NCI-H1930 (cell line): ENCODE measurements around the gene DMD.

Experiments used
- DNase-seq, 2 experiments: peaks; one replicate each; lab custom pipeline; 2025; lab: John Stamatoyannopoulos, UW

The DMD gene

DNA sequence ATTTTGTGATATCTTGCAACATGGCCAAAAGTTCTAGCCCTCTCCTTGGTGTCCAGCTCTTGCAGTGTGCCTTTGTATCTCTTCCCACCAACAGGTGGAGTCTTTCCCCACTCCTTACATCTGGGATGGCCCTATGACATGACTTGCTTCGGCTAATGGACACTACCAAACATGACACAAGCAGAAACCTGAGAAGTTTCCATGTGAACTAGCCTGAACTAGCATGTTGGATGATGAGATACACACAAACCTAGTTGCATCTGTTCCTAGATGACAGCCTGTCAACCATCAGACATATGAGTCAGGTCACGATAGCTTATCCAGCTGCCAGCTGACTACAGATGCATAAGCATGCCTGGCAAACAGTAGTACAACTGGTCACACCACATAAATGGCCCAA is 1932.0 kb downstream of the DMD start:
- DNase-seq: no peak

DNA sequence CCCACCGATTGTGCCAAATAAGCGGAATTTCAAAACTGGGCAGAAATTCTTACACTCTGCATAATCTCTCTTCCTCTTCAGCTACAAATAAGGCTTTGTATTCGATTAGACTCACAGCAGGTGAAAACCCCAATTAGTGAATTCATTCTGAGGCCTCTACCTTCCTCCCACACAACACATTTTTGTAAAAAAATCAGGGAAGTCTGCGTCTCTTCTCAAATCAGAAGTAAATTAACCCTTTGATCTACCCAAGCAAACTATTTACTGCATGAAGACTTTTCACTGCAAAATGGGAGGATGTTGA is 1938.9 kb downstream of the DMD start:
- no peak for DNase-seq

DNA sequence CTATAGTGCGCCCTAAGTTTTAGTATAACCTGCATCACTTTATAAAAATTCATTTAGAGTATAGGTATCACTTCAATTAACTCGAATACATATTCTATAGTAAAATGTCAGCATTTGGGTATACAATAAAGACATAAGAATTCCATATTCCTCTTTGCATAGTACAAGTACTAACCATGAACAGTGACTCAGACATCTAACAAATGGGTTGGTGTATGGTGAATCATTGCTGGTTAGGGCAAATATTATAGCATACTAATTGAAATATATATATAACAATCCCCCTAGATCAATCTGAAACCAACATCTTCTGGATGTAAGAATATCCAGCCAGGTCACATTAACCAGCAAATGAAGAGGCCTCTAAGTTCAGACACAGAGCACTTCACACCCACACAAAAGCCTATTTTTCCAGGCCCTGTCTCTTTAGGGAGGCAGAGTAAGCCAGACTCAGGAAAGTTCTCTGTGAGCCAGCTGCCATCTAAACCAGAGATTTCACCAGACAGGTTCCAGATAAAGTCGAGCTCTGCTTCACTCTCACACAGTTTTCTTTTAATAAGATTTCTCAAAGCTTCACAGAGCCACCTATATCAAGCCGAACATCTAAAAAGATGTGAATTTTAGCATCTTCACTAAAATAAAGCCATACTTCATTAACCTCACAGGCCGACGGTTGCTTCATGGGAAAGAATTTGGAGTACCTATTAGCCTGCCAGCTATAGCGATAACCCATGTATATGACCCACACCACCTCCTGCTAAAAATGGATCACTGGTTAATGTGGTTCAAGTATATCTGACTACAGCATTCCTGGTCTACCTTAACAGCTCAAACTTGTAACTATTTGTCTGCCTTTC is 1939.5 kb downstream of the DMD start:
- DNase-seq: no peak

DNA sequence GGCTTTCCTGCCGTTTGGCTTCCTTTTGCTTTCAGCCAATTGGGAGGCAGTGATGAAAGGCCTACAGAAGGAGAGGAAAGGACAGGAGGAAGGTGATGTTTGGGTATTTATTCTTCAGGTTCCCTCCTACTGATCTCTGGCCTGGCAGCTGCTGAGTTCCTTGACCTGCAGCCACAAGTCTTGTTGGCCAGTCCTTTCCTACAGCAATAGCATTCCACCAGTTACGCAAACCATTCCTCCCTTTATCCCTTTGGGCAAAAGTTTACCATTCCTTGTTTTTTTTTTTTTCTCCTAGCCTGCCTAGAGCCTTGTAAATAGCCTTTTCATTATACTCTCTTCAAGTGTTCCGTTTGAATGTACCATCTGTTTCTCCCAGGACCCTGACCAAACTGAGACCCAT is 1941.4 kb downstream of the DMD start:
- DNase-seq: no peak

DNA sequence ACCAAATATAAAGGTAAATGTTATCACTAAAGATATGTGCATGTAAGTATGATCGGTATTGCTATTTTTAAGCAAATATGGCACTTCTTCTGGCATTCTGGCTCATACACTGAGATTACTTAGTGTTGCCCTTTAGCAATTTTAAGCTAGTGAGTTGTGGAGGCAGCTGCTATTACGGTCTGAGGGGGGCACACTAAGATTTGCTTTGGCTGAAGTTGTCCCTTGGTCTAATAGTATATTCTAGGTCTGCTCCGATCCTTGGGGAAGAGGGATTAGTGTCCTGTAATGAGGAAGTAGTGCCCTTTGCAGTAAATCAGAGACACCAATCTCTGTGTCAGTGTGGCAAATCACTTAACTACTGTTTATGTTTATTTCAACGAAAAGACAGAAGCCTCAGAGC is 1943.0 kb downstream of the DMD start:
- no peak for DNase-seq

DNA sequence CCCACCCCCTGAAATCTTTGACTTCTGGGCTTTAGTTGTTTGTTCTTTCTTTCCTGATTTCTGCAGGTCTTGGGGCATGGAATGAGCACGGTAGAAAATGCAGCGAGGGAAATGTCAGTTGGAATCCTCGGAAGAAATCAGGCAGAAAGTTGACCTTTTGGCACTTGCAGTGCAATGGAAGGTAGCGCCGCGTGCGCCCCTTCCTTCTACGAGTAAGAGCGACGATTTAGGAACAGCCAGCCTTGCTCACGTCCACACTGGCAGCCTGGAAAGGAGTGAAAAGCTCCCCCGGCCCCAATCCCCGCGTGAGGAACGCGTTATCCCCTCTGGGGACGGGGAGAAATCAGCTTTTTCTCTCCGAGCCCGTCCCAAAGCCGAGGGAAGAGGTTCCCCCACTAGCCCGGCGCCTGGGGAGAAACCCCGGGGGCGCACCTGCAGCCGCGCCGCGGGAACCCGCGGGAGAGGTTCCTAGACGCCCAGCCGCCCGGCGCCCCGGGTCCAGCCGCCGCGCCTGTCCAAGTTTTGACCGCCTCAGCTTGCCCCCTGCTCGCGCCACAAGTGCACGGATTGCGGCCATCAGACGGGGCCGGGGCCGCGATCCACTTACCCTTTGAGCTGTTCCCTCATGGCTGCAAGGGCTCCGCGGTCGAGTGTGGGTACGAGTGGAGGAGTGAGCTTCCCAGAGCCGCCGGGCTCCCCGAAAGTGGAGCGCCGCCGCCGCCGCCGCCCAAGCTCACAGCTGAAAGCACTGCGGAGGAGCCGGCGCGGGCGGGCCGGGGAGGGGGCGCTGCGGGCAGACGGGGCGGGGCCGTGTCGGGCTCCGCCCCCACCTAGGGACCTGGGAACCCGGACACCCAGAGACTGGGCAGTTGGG is 1944.9 kb downstream of the DMD start:
- DNase-seq: peak; percentile 9 to 28

DNA sequence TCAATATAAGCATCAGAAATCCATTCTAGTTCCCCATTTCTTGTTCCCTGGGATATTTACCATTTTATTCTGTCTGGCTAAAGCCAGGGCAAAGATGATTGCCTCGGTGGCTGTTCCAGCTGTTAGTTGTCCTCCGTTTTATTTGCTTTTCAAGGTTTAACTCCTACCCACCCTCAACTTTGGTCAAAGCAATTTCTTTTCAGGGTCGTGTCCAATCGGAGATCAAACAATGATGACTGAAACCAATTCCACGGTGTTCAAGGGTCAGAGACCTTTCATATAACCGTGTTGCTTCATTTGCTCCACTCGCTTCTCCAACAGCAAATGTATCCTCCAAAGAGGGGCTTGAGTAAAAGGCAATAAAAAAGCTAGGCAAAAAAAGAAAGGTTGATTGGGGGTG is 1946.0 kb downstream of the DMD start:
- DNase-seq: no peak

DNA sequence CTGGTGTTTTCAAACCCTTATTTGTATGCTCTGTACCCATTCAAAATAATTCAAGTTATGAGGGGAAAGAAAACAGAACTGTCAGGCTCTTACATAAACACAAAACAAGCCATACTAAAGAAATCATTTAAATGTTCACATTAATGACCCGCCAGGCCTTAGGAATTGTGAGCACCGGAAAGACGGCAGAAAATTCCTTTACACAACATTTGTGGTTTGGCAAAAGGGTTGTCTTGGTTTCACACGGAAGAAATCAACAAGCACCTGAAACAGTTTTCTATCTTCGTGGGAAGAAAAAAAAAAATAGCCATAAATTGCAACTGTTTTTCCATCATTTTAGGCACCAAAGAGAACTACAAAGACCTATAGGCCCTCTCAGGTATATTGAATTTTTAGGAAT is 1951.0 kb downstream of the DMD start:
- no peak for DNase-seq

DNA sequence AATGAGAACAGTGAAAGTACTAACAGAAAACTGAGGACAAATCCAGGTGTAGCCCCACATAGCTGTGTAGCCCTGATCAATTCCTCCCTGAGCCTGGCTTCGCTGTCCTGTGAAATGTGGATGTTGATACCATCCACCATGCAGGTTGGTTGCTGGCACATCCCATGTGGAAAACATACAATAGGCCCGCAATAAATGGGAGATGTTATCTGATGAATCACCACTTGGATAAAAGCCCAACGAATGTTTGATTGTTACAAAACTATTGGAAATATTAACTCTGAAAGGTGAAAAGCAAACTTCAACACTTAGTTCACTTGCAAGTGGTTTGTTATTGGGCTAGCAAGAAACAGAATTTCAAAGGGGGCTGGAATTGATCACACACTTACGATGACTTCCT is 1953.2 kb downstream of the DMD start:
- no peak for DNase-seq

DNA sequence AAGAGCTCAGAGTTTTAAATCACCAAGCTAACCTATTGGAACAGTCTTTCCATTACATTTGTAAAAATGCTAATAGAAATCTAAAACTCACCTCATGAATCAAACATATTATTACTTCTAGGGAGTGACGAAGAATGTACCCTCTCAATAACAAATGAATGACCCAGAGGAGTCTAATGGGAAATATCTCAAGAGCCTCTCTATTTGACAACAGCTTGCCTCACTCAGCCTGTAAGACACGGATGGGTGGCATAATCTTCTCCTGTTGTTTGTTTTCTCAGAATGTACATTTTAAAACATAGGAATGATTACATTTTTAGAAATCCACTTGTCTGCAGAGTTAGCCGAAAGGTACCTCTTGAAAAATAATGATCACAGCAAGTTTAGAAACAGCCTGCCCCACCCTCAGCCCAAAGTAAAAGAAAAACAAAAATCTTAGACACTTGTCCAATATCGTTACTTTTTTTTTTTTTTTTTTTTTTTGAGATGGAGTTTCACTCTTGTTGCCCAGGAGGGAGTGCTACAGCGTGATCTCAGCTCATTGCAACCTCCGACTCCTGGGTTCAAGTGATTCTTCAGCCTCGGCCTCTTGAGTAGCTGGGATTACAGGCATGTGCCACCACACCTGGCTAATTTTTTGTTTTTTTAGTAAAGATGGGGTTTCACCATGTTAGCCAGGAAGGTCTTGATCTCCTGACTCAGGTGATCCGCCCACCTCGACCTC is 1955.9 kb downstream of the DMD start:
- no peak for DNase-seq

DNA sequence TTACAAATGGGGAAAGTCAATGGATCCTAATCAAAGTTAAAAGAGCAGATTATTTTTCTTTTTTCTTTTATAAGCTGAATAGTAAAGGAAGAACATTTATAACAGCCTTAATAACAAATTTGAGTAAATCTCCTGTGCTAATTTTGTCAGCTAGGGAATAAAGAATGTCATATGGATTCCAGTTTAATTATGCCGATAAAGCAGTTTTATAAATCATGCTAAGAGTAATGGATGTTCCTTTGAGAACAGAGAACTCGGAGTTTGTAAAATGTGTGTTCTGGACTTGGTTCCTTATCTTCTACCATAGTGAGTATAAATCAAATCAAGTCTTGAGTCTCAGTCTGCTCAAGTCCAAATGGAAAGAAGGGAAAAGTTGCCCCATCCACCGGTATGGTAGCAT is 1959.2 kb downstream of the DMD start:
- no peak for DNase-seq

DNA sequence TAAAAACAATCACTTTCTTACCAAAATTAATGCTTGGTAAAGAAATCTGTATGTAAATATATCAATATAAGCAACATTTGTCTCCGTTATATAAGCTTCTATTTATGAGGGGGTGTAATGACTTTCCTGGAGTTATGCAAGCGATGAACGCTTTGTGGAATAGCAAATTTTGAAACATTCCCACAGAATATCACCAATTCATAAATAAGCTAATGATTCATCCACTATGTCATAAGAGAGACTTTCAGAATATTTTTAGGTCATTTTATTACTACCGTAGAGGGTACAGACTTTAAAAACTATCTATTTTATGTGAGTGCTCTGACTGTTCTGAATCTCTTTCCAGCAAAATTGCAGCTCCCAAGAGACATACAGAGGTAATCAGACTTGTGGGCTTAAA is 1960.0 kb downstream of the DMD start:
- DNase-seq: no peak

DNA sequence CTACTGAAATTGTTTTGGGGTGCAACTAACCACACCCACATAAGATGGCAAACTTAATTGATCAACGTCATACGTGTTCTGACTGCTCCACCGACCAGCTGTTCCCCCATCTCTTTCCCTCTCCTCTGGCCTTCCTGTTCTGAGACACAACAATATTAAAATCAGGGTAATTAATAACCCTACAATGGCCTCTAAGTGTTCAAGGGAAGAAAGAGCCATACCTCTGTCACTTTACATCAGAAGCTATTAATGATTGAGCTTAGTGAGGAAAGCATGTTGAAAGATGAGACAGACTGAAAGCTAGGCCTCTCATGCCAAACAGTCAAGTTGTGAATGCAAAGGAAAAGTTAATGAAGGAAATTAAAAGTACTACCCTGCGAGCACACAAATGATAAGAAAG is 1965.6 kb downstream of the DMD start:
- no peak for DNase-seq

DNA sequence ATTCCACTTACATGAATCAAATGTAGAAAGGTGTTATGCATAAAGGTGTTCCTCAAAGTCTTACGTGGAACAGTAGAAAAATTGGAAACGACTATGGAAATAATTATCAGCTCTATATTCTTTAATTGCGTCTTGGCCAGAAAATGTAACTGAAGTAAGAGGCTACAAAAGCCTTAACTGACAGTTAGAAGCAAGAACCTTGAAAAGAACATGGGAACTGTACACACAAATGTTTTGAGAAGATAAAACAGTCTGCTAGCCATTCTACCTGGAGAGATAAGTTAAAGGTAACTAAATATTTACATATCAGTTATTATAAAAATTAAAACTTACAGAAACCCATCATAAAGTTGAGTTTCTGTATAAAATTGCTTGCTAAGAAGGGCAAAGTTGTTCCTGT is 1967.5 kb downstream of the DMD start:
- no peak for DNase-seq

DNA sequence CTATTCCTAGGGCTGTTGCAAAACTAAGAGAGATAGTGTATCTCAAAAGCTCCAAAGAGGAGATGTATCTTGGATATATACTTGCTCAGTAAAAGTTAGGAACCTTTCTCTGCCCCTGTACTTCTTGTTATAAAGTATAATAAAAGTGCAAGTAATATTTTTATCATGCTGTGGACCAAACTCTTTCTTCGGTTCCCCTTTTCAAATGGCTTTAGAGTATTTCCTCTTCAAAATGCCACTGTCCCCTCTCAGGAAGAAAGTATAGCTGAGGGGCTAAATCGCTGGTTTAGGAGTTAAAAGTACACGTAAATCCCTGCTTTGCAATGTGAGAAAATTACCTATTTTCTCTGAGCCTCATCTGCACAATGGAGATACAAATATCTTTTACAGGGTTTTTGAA is 1970.4 kb downstream of the DMD start:
- DNase-seq: no peak

DNA sequence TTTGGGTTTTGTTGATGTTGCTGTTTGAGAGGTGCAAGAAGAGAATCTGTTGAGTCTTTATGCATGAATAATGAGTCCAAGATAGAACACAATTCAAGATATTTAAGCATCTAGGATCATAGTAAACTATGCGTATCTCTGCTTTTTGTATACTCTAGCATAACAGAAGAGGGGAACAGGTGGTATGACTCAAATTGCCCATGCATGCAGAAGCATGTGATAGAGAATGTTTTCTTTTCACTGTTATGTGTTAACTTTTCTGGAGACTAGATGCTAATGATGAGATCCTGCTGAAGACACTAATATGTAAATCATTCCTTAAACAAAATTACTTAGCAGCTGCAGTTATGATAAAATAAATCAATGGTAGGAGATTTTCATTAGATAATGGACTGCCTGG is 1974.2 kb downstream of the DMD start:
- DNase-seq: no peak

DNA sequence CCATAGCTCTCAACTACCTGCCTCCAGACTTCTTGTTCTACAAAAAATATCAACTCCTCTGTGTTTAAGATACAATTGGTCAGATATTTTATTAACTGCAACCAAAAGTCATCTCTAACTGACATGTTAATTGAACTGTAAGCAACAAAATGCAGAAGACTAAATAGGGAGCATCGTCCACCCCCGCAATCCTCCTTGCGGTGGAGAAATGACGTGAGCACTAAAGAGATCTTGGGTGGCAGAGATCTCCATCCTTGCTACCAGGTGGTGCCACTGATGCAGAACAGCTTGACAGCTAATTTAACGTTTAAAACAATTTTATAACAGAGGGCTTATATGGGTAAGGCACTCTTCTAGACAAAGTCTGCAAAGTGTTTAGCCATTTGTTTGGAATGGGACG is 1975.1 kb downstream of the DMD start:
- DNase-seq: no peak

DNA sequence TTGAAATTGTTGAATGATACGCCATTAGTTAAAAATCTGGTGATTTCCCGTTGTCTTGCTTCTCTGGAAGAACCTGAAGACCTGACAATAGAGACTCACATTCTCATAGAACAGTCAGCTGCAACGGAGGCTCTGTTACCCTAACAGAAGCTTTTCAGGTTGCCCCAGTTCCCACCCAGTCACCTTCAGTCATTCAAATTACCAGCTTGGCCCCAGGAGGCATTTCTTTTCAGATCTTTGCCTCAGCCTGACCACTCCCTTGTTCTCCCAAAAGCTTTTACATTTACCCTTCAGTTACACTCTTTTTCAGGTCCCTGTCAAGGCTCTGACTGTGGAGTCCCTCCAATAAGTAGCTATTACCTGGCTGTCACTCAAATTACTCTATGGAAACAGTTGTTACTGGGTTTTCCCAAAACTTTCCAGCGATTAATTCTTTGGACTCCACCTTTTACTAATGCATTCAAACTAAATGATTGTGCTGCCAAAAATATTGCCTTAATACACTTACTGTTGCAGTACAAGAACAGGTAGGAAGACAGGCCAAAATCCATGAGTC is 1977.3 kb downstream of the DMD start:
- no peak for DNase-seq

DNA sequence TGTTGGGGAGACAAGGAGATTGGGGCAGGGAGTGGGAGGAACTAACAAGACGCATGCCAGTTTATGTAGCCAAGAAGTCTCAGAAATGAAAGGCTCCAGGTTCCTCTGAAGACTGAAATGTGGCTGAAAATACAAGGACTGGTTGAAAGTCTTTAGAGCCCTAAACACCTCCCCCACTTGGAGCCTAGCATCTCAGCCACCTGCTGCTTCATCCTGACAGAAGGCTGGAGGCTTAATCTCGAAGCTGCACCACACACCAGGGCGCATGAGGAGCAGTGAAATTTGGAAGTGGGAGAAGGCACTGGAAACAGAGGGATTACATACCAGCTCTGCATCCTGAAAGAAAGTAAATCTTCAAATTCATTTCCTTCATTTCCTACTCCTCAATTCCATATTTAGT is 1978.8 kb downstream of the DMD start:
- DNase-seq: no peak

DNA sequence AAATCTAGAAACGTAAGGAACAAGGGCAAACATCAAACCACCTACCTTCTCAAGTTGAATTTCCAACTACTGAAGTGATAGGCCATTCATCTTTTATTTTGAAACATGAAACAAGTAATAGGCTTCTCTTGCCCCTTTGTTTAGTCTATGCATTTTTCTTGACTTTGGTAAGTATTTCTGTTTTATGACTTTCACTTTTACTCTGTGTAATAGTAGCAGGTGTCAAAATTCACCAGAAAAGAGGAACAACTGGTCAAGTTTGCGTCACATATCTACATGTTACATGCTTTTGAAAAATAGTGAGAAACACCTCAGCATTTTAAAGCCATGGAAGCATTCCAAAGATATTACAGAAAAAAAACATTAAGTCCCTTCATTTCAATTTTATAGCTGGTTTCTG is 1982.4 kb downstream of the DMD start:
- no peak for DNase-seq

DNA sequence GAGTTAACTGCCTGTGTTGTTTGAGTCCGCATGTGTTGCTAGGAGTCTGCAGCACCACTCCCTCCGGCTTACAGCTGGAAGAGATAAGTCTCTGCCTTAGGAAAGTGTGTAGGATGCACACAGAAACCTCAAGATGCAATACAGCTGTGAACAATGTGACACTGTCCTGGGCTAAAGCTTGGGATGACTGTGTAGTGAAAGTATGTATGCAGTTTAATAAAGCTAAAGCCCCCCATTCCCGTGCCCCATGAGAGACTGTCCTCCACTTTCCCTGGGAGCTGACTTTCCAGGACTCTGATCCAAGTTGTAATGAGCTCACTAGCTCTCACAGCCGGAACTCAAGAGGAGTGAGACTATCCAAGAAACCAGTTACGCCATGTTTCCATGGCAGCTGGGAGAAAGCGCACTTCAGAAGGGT is 1982.9 kb downstream of the DMD start:
- no peak for DNase-seq

DNA sequence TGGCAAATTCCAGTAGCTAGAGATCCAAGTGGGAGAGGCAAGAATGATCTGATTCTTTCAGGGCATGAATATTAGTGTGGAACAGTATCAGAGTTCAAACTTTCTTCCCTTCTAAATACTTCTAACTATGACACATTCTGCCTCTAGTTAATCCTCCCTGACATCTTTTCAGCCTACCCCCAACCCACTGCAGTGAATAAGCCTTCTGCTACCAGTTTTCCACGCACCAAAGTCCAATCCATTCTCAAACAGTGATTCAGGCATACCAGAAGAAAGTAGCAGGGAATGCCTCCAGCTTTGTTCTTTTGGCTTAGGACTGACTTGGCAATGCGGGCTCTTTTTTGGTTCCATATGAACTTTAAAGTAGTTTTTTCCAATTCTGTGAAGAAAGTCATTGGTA is 1984.1 kb downstream of the DMD start:
- DNase-seq: no peak

DNA sequence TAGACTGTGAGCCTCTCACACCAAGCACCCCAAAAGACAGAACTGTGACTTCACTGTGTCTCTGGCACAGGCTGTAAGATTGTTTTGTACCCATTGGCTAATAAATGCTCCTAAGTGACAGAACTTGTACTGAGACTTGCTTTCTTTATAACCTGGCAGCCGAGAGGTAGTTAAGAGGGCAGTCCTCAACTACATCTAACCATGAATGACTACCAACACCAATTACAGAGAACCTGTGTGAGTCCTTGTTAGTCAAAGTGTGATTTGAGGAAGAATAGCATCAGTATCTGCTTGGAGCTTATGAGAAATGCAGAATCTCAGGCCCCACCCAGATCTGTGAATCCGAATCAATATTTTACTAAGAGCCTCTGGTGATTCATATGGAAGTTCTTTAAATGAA is 1985.5 kb downstream of the DMD start:
- no peak for DNase-seq
